BE2C (cell line): ENCODE measurements around the gene FXYD2.

Experiments
- DNase-seq: peaks from one replicate; pipeline ENCODE4 v3.0.0-alpha.2; 2020
- H3K27me3 ChIP-seq: fragments of 250-450 bp; sonication (Bioruptor Pico); 2 replicates; pipeline ENCODE4 v1.5.1; 2020; ENCODE audit warnings: mild to moderate bottlenecking
- H3K36me3 ChIP-seq: fragments of 250-450 bp; sonication (Bioruptor Pico); 2 replicates; pipeline ENCODE4 v1.5.1; 2020; ENCODE audit warnings: mild to moderate bottlenecking
- H3K4me1 ChIP-seq: fragments of 250-450 bp; sonication (Bioruptor Pico); 2 replicates; pipeline ENCODE4 v1.5.1; 2020
- H3K4me3 ChIP-seq: 2 replicates; pipeline ENCODE4 v1.5.1; 2011; ENCODE audit warnings: low read depth, low read length
- H3K9me3 ChIP-seq: fragments of 250-450 bp; sonication (Bioruptor Pico); 2 replicates; pipeline ENCODE4 v1.5.1; 2020
- CTCF ChIP-seq: IDR thresholded peaks from 2 replicates; pipeline ENCODE4 v1.5.1; 2012; ENCODE audit warnings: mild to moderate bottlenecking, low read depth, low read length

FXYD2 gene

GRCh38 chr11:117772360-117772759 is 52.2 kb downstream of the FXYD2 start:
- Histone ChIP-seq H3K9me3 (no peaks in the 10 kb centered on the region), H3K4me1 (peaks cover 22% of the 10 kb centered on the region), H3K4me3 (no peak overlapping the region), H3K27me3 (peaks cover 11% of the 10 kb centered on the region), H3K36me3 (no peaks in the 10 kb centered on the region)
- TF ChIP-seq CTCF: 0 out of 2 replicates have a peak, but pooled peaks have one; percentile 9
- DNase-seq: peak; percentile 72

- Histone ChIP-seq H3K4me3 (no peak overlapping the region), H3K4me1 (peaks cover 22% of the 10 kb centered on the region), H3K27me3 (peaks cover 15% of the 10 kb centered on the region), H3K9me3 (no peaks in the 10 kb centered on the region), H3K36me3 (no peaks in the 10 kb centered on the region)
- no peak for TF ChIP-seq CTCF
- no peak for DNase-seq
These were observed 52.7 kb downstream of the FXYD2 start for GRCh38 chr11:117771841-117772240.

DNA sequence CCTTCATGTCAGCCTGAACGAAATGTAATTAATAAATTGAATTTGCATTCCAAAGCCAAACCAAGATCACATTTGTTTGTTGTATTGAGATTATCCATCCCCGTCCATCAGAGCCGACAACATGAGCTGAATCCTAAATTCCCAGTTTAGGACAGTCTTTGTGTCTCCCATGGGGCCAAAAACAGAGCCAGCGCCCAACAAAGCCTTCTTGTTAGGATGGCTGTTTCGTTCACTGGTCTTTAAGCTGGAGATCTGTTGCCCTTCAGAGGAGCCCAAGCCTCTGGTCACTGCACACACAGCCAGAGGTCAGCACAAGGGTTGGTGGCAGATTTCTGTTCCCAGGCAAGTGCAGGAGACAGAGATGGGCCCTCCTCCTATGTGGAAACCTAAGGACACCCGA is 53.3 kb downstream of the FXYD2 start:
- Histone ChIP-seq H3K4me3 (no peak overlapping the region), H3K27me3 (peaks cover 20% of the 10 kb centered on the region), H3K36me3 (no peaks in the 10 kb centered on the region), H3K9me3 (no peaks in the 10 kb centered on the region), H3K4me1 (peaks cover 22% of the 10 kb centered on the region)
- TF ChIP-seq CTCF: no peak
- no peak for DNase-seq

GRCh38 chr11:117770061-117770460 is 54.5 kb downstream of the FXYD2 start:
- DNase-seq: no peak
- Histone ChIP-seq H3K4me1 (peaks cover 22% of the 10 kb centered on the region), H3K4me3 (no peak overlapping the region), H3K27me3 (peaks cover 18% of the 10 kb centered on the region), H3K9me3 (no peaks in the 10 kb centered on the region), H3K36me3 (no peaks in the 10 kb centered on the region)
- TF ChIP-seq CTCF: no peak
